Activated CD8-positive, alpha-beta T cell treated with anti-CD3 and anti-CD28 coated beads, Interleukin-2, amount 10 ng/mL, durations not matched to agents 7 days and 5 days (primary cell): ENCODE data around the gene CCDC28A. TPM values are rescaled to one million over a fixed set of nuclear protein-coding genes. Genes with fewer than 3 reads are reported as not detected.

ENCODE experiments used
- ATAC-seq: fragments of 150-1000 bp; cut with Tn5 transposase; one replicate; pipeline ENCODE4 v1.10.0; 2021; ENCODE audit warnings: moderate library complexity
- CTCF ChIA-PET: fragments of 350-600 bp; sonication (Branson Sonifier 250); formaldehyde crosslinking; loops from one replicate; lab custom pipeline; 2021; ENCODE audit warnings: antibody characterized with exemption; lab: Charles Lee
- POLR2A ChIA-PET: fragments of 350-600 bp; sonication (Branson Sonifier 250); formaldehyde crosslinking; loops from one replicate; lab custom pipeline; 2021; ENCODE audit warnings: antibody characterized with exemption; lab: Charles Lee
- DNase-seq: peaks from one replicate; pipeline ENCODE4 v3.0.0-alpha.2; 2020
- H3K27ac Mint-ChIP-seq: one replicate; pipeline ENCODE4 v1.8.0; 2021; ENCODE audit warnings: mild to moderate bottlenecking, mixed read lengths
- H3K27me3 Mint-ChIP-seq: one replicate; pipeline ENCODE4 v1.8.0; 2021; ENCODE audit warnings: low read depth, mixed read lengths
- H3K36me3 Mint-ChIP-seq: one replicate; pipeline ENCODE4 v1.8.0; 2021; ENCODE audit warnings: low read depth, mixed read lengths
- H3K4me1 Mint-ChIP-seq: one replicate; pipeline ENCODE4 v1.8.0; 2021; ENCODE audit warnings: low read depth, mixed read lengths
- H3K4me3 Mint-ChIP-seq: one replicate; pipeline ENCODE4 v1.8.0; 2021; ENCODE audit warnings: mild to moderate bottlenecking, mixed read lengths
- H3K9me3 Mint-ChIP-seq: one replicate; pipeline ENCODE4 v1.8.0; 2022; ENCODE audit warnings: mixed read lengths; ENCODE audit not compliant: insufficient read depth
- total RNA-seq, 2 experiments: library from RNA; stranded (reverse); gene quantifications; one replicate each; pipeline ENCODE4 v1.2.3, GENCODE V29; 2021

Gene CCDC28A
- total RNA-seq, 2 experiments from 2014 or later = 17.4 to 19.2 TPM

- Mint-ChIP-seq H3K27me3 (no peaks in the 10 kb centered on the region), H3K4me3 (no peak overlapping the region), H3K36me3 (no peaks in the 10 kb centered on the region), H3K9me3 (no peaks in the 10 kb centered on the region), H3K27ac (peak overlapping the region; percentile 32), H3K4me1 (peaks cover 25% of the 10 kb centered on the region)
- ATAC-seq (peak; percentile 85), DNase-seq (peak; percentile 25)
- POLR2A ChIA-PET = interaction anchor here (0.7 kb wide), 1 partner anchor 447 kb away, joined by 4 read pairs; no protein-coding TSS in a partner anchor
- CTCF ChIA-PET = interaction anchor here (0.6 to 2.8 kb wide), 38 partner anchors 9 to 717 kb away, joined by 3 to 19 read pairs (median 3); partner anchors contain the start of genes CCDC28A, CITED2, ECT2L and REPS1
Observed at GRCh38 chr6:138815797-138816528, 42.4 kb downstream of the CCDC28A start.

GRCh38 chr6:138817799-138818198 is 44.2 kb downstream of the CCDC28A start:
- Mint-ChIP-seq H3K36me3 (no peaks in the 10 kb centered on the region), H3K27ac (no peak overlapping the region), H3K9me3 (no peaks in the 10 kb centered on the region), H3K4me3 (no peak overlapping the region), H3K4me1 (peaks cover 24% of the 10 kb centered on the region), H3K27me3 (no peaks in the 10 kb centered on the region)
- ChIA-PET POLR2A (no interaction called here), CTCF (interaction anchor here (0.9 to 2.8 kb wide), 5 partner anchors 168 to 547 kb away, joined by 3 to 19 read pairs (median 8); no protein-coding TSS in a partner anchor)
- ATAC-seq = no peak
- DNase-seq = peak; percentile 21

GRCh38 chr6:138818496-138819194 is 45.1 kb downstream of the CCDC28A start:
- no peak overlapping the region for H3K4me3 Mint-ChIP-seq
- POLR2A ChIA-PET = no interaction called here
- peaks cover 24% of the 10 kb centered on the region for H3K4me1 Mint-ChIP-seq
- H3K27ac Mint-ChIP-seq = no peak overlapping the region
- CTCF ChIA-PET = interaction anchor here (0.9 to 2.4 kb wide), 6 partner anchors 75 to 546 kb away, joined by 3 to 9 read pairs (median 5); no protein-coding TSS in a partner anchor
- peak; percentile 24 for ATAC-seq
- no peak for DNase-seq
- H3K9me3 Mint-ChIP-seq = no peaks in the 10 kb centered on the region
- H3K36me3 Mint-ChIP-seq = no peaks in the 10 kb centered on the region
- no peaks in the 10 kb centered on the region for H3K27me3 Mint-ChIP-seq

- no peaks in the 10 kb centered on the region for H3K9me3 Mint-ChIP-seq
- H3K4me3 Mint-ChIP-seq = no peak overlapping the region
- H3K4me1 Mint-ChIP-seq = peaks cover 24% of the 10 kb centered on the region
- no peaks in the 10 kb centered on the region for H3K27me3 Mint-ChIP-seq
- ChIA-PET POLR2A (no interaction called here), CTCF (interaction anchor here (0.8 to 1.3 kb wide), 2 partner anchors 543 to 548 kb away, joined by 3 read pairs; no protein-coding TSS in a partner anchor)
- no peak for ATAC-seq
- H3K27ac Mint-ChIP-seq = no peak overlapping the region
- H3K36me3 Mint-ChIP-seq = no peaks in the 10 kb centered on the region
- DNase-seq = no peak
Observed at GRCh38 chr6:138821519-138821918, 48.0 kb downstream of the CCDC28A start.

GRCh38 chr6:138824482-138825144 is 51.0 kb downstream of the CCDC28A start:
- Mint-ChIP-seq H3K27me3 (no peaks in the 10 kb centered on the region), H3K36me3 (no peaks in the 10 kb centered on the region), H3K4me1 (peaks cover 5% of the 10 kb centered on the region), H3K4me3 (no peak overlapping the region), H3K27ac (no peak overlapping the region), H3K9me3 (no peaks in the 10 kb centered on the region)
- peak; percentile 53 for DNase-seq
- ATAC-seq = peak; percentile 80
- ChIA-PET CTCF (interaction anchor here (0.8 kb wide), 1 partner anchor 9 kb away, joined by 3 read pairs; no protein-coding TSS in a partner anchor), POLR2A (interaction anchor here (0.6 to 1.0 kb wide), 2 partner anchors 162 to 282 kb away, joined by 4 read pairs; no protein-coding TSS in a partner anchor)

- Mint-ChIP-seq H3K9me3 (no peaks in the 10 kb centered on the region), H3K27ac (no peak overlapping the region), H3K27me3 (no peaks in the 10 kb centered on the region), H3K36me3 (no peaks in the 10 kb centered on the region), H3K4me1 (no peaks in the 10 kb centered on the region), H3K4me3 (no peak overlapping the region)
- ATAC-seq = no peak
- ChIA-PET CTCF (no interaction called here), POLR2A (no interaction called here)
- DNase-seq = no peak
Observed at GRCh38 chr6:138830248-138830647, 56.7 kb downstream of the CCDC28A start.

GRCh38 chr6:138832182-138832581 is 58.6 kb downstream of the CCDC28A start:
- Mint-ChIP-seq H3K36me3 (no peaks in the 10 kb centered on the region), H3K27ac (no peak overlapping the region), H3K27me3 (no peaks in the 10 kb centered on the region), H3K9me3 (no peaks in the 10 kb centered on the region), H3K4me3 (no peak overlapping the region), H3K4me1 (no peaks in the 10 kb centered on the region)
- DNase-seq (no peak), ATAC-seq (no peak)
- ChIA-PET CTCF (no interaction called here), POLR2A (no interaction called here)

- POLR2A ChIA-PET = no interaction called here
- H3K4me3 Mint-ChIP-seq = no peak overlapping the region
- H3K36me3 Mint-ChIP-seq = no peaks in the 10 kb centered on the region
- DNase-seq (no peak), ATAC-seq (no peak)
- no peaks in the 10 kb centered on the region for H3K9me3 Mint-ChIP-seq
- H3K27ac Mint-ChIP-seq = no peak overlapping the region
- CTCF ChIA-PET = interaction anchor here (1.1 kb wide), 1 partner anchor 14 kb away, joined by 4 read pairs; no protein-coding TSS in a partner anchor
- H3K4me1 Mint-ChIP-seq = no peaks in the 10 kb centered on the region
- H3K27me3 Mint-ChIP-seq = no peaks in the 10 kb centered on the region
Observed at GRCh38 chr6:138833816-138834539, 60.4 kb downstream of the CCDC28A start.

GRCh38 chr6:138837246-138837645 is 63.7 kb downstream of the CCDC28A start:
- no peak overlapping the region for H3K27ac Mint-ChIP-seq
- no peaks in the 10 kb centered on the region for H3K4me1 Mint-ChIP-seq
- H3K9me3 Mint-ChIP-seq = no peaks in the 10 kb centered on the region
- H3K27me3 Mint-ChIP-seq = peaks cover 4% of the 10 kb centered on the region
- H3K36me3 Mint-ChIP-seq = no peaks in the 10 kb centered on the region
- DNase-seq (no peak), ATAC-seq (no peak)
- ChIA-PET CTCF (no interaction called here), POLR2A (no interaction called here)
- H3K4me3 Mint-ChIP-seq = no peak overlapping the region
